ENCODE data around the gene IGHMBP2. TPM values are rescaled to one million over a fixed set of nuclear protein-coding genes. Genes with fewer than 3 reads are reported as not detected.

The IGHMBP2 gene
- total and polyA plus RNA-seq, 2 of the 8 experiments (the other 6 are each of a cell fraction or from before 2014, with no cell fraction given) = 8.4 to 17.6 TPM

DNA sequence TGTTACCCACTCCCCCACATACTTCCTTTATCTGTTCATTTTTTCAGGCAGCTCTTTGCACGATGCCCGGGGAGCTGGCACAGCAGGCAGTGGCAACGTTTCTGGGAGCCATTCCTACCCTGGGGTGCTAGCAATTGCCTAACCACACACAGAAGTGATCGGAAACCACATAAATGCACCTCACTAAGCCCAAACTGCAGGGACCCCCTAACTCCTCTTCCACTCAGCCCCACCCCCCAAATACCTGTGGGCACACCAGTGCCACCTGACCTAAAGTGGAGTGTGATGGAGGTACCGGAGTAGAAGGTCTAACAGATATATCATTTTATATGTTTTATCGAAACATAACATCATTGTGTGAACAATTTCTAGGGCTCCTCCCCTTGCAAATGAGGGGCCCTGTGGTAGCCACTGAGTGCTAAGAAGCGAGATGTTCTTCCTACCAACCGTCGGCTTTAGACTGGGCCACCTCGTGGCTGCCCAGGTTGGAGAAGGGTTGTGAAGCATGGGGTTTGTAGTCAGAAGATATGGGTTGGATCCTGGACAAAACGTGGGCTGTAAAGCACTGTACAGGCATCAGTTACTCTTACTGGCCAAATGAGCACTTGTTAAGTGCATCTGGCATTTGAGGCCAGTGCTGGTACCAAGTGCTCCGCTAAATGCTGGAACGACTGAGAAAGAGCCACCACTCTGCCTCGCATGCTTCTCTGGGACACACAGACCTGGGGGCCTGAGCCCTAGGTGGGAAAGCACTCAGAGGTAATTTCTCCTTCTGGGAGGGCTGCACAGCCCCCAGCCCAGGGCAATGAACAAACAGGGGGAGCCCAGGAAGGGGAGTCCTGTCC, 74.3 kb downstream of the IGHMBP2 start (continued):
- TF ChIP-seq, protein P1, sequence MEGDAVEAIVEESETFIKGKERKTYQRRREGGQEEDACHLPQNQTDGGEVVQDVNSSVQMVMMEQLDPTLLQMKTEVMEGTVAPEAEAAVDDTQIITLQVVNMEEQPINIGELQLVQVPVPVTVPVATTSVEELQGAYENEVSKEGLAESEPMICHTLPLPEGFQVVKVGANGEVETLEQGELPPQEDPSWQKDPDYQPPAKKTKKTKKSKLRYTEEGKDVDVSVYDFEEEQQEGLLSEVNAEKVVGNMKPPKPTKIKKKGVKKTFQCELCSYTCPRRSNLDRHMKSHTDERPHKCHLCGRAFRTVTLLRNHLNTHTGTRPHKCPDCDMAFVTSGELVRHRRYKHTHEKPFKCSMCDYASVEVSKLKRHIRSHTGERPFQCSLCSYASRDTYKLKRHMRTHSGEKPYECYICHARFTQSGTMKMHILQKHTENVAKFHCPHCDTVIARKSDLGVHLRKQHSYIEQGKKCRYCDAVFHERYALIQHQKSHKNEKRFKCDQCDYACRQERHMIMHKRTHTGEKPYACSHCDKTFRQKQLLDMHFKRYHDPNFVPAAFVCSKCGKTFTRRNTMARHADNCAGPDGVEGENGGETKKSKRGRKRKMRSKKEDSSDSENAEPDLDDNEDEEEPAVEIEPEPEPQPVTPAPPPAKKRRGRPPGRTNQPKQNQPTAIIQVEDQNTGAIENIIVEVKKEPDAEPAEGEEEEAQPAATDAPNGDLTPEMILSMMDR (IDR thresholded peaks at IDR 0.05; ENCODE audit: control extremely low read depth in 1 of 3, insufficient read depth in 1 of 3, low read depth in 1 of 3, low read length in 3 of 3) = no peak
- TF ChIP-seq RAD21 (IDR thresholded peaks at IDR 0.05 in 1 of 2, conservative IDR thresholded peaks at IDR 0.05 in 1 of 2; ENCODE audit: low read depth in 2 of 2, low read length in 2 of 2) (no peak), SP4 (IDR thresholded peaks at IDR 0.05; ENCODE audit: low read length) (no peak)

All from H1 (cell line).